Panc1 (cell line): ENCODE results near the gene EPHB2. TPM values are rescaled to one million over a fixed set of nuclear protein-coding genes. Genes with fewer than 3 reads are reported as not detected.

Source experiments
- ATAC-seq: fragments of 200-7000 bp; cut with Tn5 transposase; 2 replicates; pipeline ENCODE4 v1.9.1; 2020; ENCODE audit warnings: mild to moderate bottlenecking, moderate library complexity
- BruUV-seq: library from RNA; stranded (reverse); fragments of 400-500 nt; replicated peaks from 2 replicates; lab custom pipeline; 2021; lab: Mats Ljungman, UMichigan
- CTCF ChIA-PET: fragments of 300-600 bp; sonication (Branson Sonifier 250); formaldehyde crosslinking; loops from one replicate; lab custom pipeline; 2022; ENCODE audit warnings: antibody characterized with exemption; lab: Charles Lee
- POLR2A ChIA-PET: fragments of 300-600 bp; sonication (Branson Sonifier 250); formaldehyde crosslinking; loops from one replicate; lab custom pipeline; 2022; ENCODE audit warnings: antibody characterized with exemption; lab: Charles Lee
- DNase-seq: peaks from one replicate; pipeline ENCODE4 v3.0.0-alpha.2; 2010; ENCODE audit warnings: low read depth, low spot score
- H3K27ac ChIP-seq: 2 replicates; pipeline ENCODE4 v1.5.1; 2011; ENCODE audit warnings: mild to moderate bottlenecking, low read length, inconsistent platforms
- H3K27me3 ChIP-seq: fragments of 200-500 bp; sonication (Bioruptor generic); 2 replicates; pipeline ENCODE4 v1.6.0; 2014; ENCODE audit warnings: low read length, inconsistent platforms; ENCODE audit not compliant: control insufficient read depth, insufficient read depth
- H3K36me3 ChIP-seq: fragments of 200-500 bp; sonication (Bioruptor generic); 2 replicates; pipeline ENCODE4 v1.5.1; 2014; ENCODE audit warnings: inconsistent platforms, mild to moderate bottlenecking, low read length, moderate library complexity; ENCODE audit not compliant: control insufficient read depth, insufficient read depth
- H3K4me1 ChIP-seq: 2 replicates; pipeline ENCODE4 v1.5.1; 2011; ENCODE audit warnings: inconsistent platforms, mild to moderate bottlenecking, low read length, moderate library complexity; ENCODE audit not compliant: control insufficient read depth, insufficient read depth
- H3K4me3 ChIP-seq, 2 experiments: 2 replicates each; pipeline ENCODE4 v1.5.1; 2011 to 2012; ENCODE audit warnings: low read depth in 2 of 2, low read length in 2 of 2, mild to moderate bottlenecking in 2 of 2, inconsistent platforms in 1 of 2, moderate library complexity in 1 of 2
- H3K9me3 ChIP-seq: fragments of 200-500 bp; sonication (Bioruptor generic); 2 replicates; pipeline ENCODE4 v1.5.1; 2014; ENCODE audit warnings: low read depth, mild to moderate bottlenecking, inconsistent platforms, low read length, moderate library complexity; ENCODE audit not compliant: control insufficient read depth, insufficient read depth
- POLR2AphosphoS5 ChIP-seq: IDR thresholded peaks from 2 replicates; pipeline ENCODE4 v1.6.1; 2012; ENCODE audit warnings: mild to moderate bottlenecking, low read depth, low read length, moderate library complexity
- SIN3A ChIP-seq: IDR thresholded peaks from 2 replicates; pipeline ENCODE4 v1.6.1; 2012; ENCODE audit warnings: low read depth, mild to moderate bottlenecking, low read length, moderate library complexity, borderline replicate concordance; ENCODE audit not compliant: insufficient read depth
- TCF7L2 ChIP-seq: IDR thresholded peaks from 2 replicates; pipeline ENCODE4 v1.6.1; 2011; ENCODE audit warnings: mild to moderate bottlenecking, low read depth, low read length, inconsistent platforms
- in situ Hi-C: cut with HindIII; loops from 2 replicates; pipeline ENCODE4 v1.10.0; 2016; ENCODE audit warnings: low sequenced_read_pairs, low pct_unique_long_range_greater_than_20kb
- intact Hi-C: fragments of 100-400 bp; cut with micrococcal nuclease; formaldehyde crosslinking; loops from one replicate; pipeline ENCODE4 v1.10.0; 2022; ENCODE audit not compliant: unreplicated experiment
- total RNA-seq: library from RNA; stranded (reverse); gene quantifications from one replicate; pipeline ENCODE4 v1.2.1, GENCODE V29; 2021; ENCODE audit not compliant: unreplicated experiment
- TF ChIP-seq, protein P1 (sequence below), 2 experiments: IDR thresholded peaks; 2 replicates each; pipeline ENCODE4 v1.6.1; 2011 to 2012; ENCODE audit warnings: low read depth in 2 of 2, control low read depth in 1 of 2, low read length in 1 of 2, mild to moderate bottlenecking in 1 of 2, moderate library complexity in 1 of 2; ENCODE audit not compliant: insufficient read depth in 1 of 2
- TF ChIP-seq, protein P2 (sequence below): fragments of 450-650 bp; IDR thresholded peaks from 2 replicates; pipeline ENCODE4 v1.5.1; 2017; ENCODE audit warnings: mild to moderate bottlenecking

The EPHB2 gene
- total RNA-seq, 1 experiment from 2014 or later: 29.0 TPM

GRCh38 chr1:22753481-22753971 is 42.9 kb downstream of the EPHB2 start:
- Histone ChIP-seq H3K9me3 (no peaks in the 10 kb centered on the region), H3K4me1 (peaks cover 23% of the 10 kb centered on the region), H3K27ac (no peak overlapping the region), H3K4me3 (no peak overlapping the region), H3K27me3 (no peaks in the 10 kb centered on the region), H3K36me3 (no peaks in the 10 kb centered on the region)
- BruUV-seq: no TSS peak
- intact Hi-C loops: no loop called here
- ChIA-PET POLR2A (interaction anchor here (1.1 kb wide), 1 partner anchor 9 kb away, joined by 3 read pairs; no protein-coding TSS in a partner anchor), CTCF (no interaction called here)
- in situ Hi-C loops: no loop called here
- ATAC-seq (no peak), DNase-seq (no peak)
- TF ChIP-seq POLR2AphosphoS5 (no peak), SIN3A (no peak), TCF7L2 (no peak)
- TF ChIP-seq, protein P1, sequence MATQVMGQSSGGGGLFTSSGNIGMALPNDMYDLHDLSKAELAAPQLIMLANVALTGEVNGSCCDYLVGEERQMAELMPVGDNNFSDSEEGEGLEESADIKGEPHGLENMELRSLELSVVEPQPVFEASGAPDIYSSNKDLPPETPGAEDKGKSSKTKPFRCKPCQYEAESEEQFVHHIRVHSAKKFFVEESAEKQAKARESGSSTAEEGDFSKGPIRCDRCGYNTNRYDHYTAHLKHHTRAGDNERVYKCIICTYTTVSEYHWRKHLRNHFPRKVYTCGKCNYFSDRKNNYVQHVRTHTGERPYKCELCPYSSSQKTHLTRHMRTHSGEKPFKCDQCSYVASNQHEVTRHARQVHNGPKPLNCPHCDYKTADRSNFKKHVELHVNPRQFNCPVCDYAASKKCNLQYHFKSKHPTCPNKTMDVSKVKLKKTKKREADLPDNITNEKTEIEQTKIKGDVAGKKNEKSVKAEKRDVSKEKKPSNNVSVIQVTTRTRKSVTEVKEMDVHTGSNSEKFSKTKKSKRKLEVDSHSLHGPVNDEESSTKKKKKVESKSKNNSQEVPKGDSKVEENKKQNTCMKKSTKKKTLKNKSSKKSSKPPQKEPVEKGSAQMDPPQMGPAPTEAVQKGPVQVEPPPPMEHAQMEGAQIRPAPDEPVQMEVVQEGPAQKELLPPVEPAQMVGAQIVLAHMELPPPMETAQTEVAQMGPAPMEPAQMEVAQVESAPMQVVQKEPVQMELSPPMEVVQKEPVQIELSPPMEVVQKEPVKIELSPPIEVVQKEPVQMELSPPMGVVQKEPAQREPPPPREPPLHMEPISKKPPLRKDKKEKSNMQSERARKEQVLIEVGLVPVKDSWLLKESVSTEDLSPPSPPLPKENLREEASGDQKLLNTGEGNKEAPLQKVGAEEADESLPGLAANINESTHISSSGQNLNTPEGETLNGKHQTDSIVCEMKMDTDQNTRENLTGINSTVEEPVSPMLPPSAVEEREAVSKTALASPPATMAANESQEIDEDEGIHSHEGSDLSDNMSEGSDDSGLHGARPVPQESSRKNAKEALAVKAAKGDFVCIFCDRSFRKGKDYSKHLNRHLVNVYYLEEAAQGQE (IDR thresholded peaks at IDR 0.05; ENCODE audit: insufficient read depth in 1 of 2, low read depth in 2 of 2, low read length in 1 of 2): no peak
- TF ChIP-seq, protein P2, sequence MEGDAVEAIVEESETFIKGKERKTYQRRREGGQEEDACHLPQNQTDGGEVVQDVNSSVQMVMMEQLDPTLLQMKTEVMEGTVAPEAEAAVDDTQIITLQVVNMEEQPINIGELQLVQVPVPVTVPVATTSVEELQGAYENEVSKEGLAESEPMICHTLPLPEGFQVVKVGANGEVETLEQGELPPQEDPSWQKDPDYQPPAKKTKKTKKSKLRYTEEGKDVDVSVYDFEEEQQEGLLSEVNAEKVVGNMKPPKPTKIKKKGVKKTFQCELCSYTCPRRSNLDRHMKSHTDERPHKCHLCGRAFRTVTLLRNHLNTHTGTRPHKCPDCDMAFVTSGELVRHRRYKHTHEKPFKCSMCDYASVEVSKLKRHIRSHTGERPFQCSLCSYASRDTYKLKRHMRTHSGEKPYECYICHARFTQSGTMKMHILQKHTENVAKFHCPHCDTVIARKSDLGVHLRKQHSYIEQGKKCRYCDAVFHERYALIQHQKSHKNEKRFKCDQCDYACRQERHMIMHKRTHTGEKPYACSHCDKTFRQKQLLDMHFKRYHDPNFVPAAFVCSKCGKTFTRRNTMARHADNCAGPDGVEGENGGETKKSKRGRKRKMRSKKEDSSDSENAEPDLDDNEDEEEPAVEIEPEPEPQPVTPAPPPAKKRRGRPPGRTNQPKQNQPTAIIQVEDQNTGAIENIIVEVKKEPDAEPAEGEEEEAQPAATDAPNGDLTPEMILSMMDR: no peak

DNA sequence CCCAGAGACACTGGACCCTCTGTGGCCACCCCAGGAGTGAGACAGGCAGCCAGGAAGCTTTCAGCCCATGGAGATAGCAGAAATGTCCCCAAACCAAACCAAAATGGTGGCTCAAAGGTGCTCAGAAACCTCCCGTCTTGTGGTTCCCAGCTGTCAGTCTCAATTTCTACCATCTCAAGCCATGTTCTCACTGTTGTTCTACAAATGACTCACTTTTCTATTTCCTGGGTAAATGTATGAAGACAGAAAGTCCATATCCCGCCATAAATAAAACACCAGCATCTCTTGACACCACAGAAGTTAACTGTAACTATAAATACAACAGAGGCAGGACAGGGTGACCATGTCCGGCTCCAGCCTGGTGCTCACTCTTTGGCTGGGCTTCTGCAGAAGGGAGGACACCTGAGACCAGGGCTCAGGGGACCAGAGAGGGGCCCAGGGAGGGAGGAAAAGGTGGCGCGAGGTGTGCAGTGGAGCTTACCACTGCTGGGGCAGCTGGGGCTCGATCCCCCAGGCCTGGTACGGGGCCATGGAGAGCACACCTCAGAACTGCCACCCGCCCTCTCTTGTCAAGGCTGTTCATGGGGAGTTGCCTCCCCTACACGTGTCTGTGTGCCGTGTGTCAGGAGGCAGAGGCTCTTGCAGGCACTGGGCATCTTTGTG is 43.6 kb downstream of the EPHB2 start:
- Histone ChIP-seq H3K27me3 (no peaks in the 10 kb centered on the region), H3K4me3 (no peak overlapping the region), H3K9me3 (no peaks in the 10 kb centered on the region), H3K27ac (no peak overlapping the region), H3K4me1 (peaks cover 23% of the 10 kb centered on the region), H3K36me3 (no peaks in the 10 kb centered on the region)
- no TSS peak for BruUV-seq
- TF ChIP-seq SIN3A: no peak
- TF ChIP-seq TCF7L2: no peak
- TF ChIP-seq, protein P1 (IDR thresholded peaks at IDR 0.05; ENCODE audit: insufficient read depth in 1 of 2, low read depth in 2 of 2, low read length in 1 of 2): no peak
- TF ChIP-seq, protein P2: no peak
- no peak for TF ChIP-seq POLR2AphosphoS5
- POLR2A ChIA-PET: interaction anchor here (1.1 kb wide), 1 partner anchor 10 kb away, joined by 3 read pairs; no protein-coding TSS in a partner anchor
- CTCF ChIA-PET: no interaction called here
- ATAC-seq (no peak), DNase-seq (no peak)
- intact Hi-C loops (no loop called here), in situ Hi-C loops (no loop called here)
